Midbrain (tissue), 1 donor: ENCODE results near the gene CACNA2D2.

ENCODE experiments used
- DNase-seq: peaks from one replicate; lab custom pipeline; 2025; lab: John Stamatoyannopoulos, UW

CACNA2D2 gene

GRCh38 chr3:50393061-50393460, 110.4 kb downstream of the CACNA2D2 start:
- no peak for DNase-seq

GRCh38 chr3:50392101-50392715, 111.2 kb downstream of the CACNA2D2 start:
- peak; percentile 16 for DNase-seq

GRCh38 chr3:50390508-50391224, 112.8 kb downstream of the CACNA2D2 start:
- no peak for DNase-seq

- no peak for DNase-seq
Measured at GRCh38 chr3:50389414-50389767, 114.0 kb downstream of the CACNA2D2 start.

GRCh38 chr3:50388720-50389413, 114.6 kb downstream of the CACNA2D2 start:
- no peak for DNase-seq

GRCh38 chr3:50388016-50388719, 115.3 kb downstream of the CACNA2D2 start:
- DNase-seq: no peak

GRCh38 chr3:50385754-50386153, 117.7 kb downstream of the CACNA2D2 start:
- DNase-seq: no peak

- no peak for DNase-seq
Measured at GRCh38 chr3:50383750-50384149, 119.7 kb downstream of the CACNA2D2 start.

- DNase-seq: no peak
Measured at GRCh38 chr3:50382722-50383121, 120.7 kb downstream of the CACNA2D2 start.

GRCh38 chr3:50381383-50381782, 122.1 kb downstream of the CACNA2D2 start:
- DNase-seq: no peak

GRCh38 chr3:50380405-50381085, 122.9 kb downstream of the CACNA2D2 start:
- DNase-seq: no peak

- no peak for DNase-seq
Measured at GRCh38 chr3:50378757-50379156, 124.7 kb downstream of the CACNA2D2 start.

GRCh38 chr3:50378024-50378423, 125.4 kb downstream of the CACNA2D2 start:
- DNase-seq: no peak

- DNase-seq: no peak
Measured at GRCh38 chr3:50375258-50375931, 128.0 kb downstream of the CACNA2D2 start.

GRCh38 chr3:50374363-50375257, 128.8 kb downstream of the CACNA2D2 start:
- DNase-seq: no peak

- no peak for DNase-seq
Measured at GRCh38 chr3:50373146-50374051, 130.0 kb downstream of the CACNA2D2 start.

- no peak for DNase-seq
Measured at GRCh38 chr3:50372349-50372748, 131.1 kb downstream of the CACNA2D2 start.

- DNase-seq: no peak
Measured at GRCh38 chr3:50371133-50371685, 132.2 kb downstream of the CACNA2D2 start.

- DNase-seq: no peak
Measured at GRCh38 chr3:50370594-50370993, 132.8 kb downstream of the CACNA2D2 start.
